Prostate gland (tissue), 2 donors: ENCODE results near the gene GALNT2. TPM values are rescaled to one million over a fixed set of nuclear protein-coding genes. Genes with fewer than 3 reads are reported as not detected.

Experiments used
- DNase-seq: peaks from one replicate; pipeline ENCODE4 v3.0.0-alpha.2; 2019; ENCODE audit warnings: low spot score
- H3K27ac ChIP-seq, 2 donors: fragments of 200-600 bp; sonication (generic); 2 replicates each; pipeline ENCODE4 v1.5.1; 2017 to 2019
- H3K27me3 ChIP-seq: fragments of 200-600 bp; sonication (generic); replicated peaks from 2 replicates; pipeline ENCODE4 v1.5.1; 2019; ENCODE audit not compliant: insufficient read depth
- H3K36me3 ChIP-seq, 2 donors: fragments of 200-600 bp; sonication (generic); 1 replicate in 1 of 2; 2 replicates in 1 of 2; pipeline versions ENCODE4 v1.5.1 to v1.8.1; 2017 to 2019
- H3K4me1 ChIP-seq: fragments of 200-600 bp; sonication (generic); replicated peaks from 2 replicates; pipeline ENCODE4 v1.5.1; 2019
- H3K4me3 ChIP-seq, 2 donors: fragments of 200-600 bp; sonication (generic); 2 replicates each; pipeline ENCODE4 v1.5.1; 2017 to 2019
- H3K9me3 ChIP-seq: fragments of 200-600 bp; sonication (generic); 2 replicates; pipeline ENCODE4 v1.5.1; 2017
- POLR2A ChIP-seq: fragments of 450-650 bp; IDR thresholded peaks from one replicate; pipeline ENCODE4 v1.6.1; 2016; ENCODE audit warnings: antibody characterized with exemption, mild to moderate bottlenecking
- POLR2AphosphoS5 ChIP-seq: sonication (generic); formaldehyde crosslinking; IDR thresholded peaks from one replicate; pipeline ENCODE4 v1.6.1; 2017; ENCODE audit warnings: antibody characterized with exemption
- WGBS: methylation state at CpG from one replicate; pipeline ENCODE4 v1.1.5; 2018; 5-methylcytosine and 5-hydroxymethylcytosine counted together
- intact Hi-C: fragments of 100-400 bp; cut with DNase I; formaldehyde crosslinking; loops from one replicate; pipeline ENCODE4 v1.14.2; 2022
- total RNA-seq, 2 donors: library from RNA; depleted of rRNA; stranded (reverse); fragments of >200 nt; gene quantifications; one replicate each; pipeline ENCODE4 v1.1.0, GENCODE V29; 2016
- TF ChIP-seq, protein P1 (sequence below), 4 experiments: fragments of 200-600 bp in 2 of 4; fragments of 450-650 bp in 2 of 4; sonication (generic) in 2 of 4; IDR thresholded peaks; 1 replicate in 3 of 4; 2 replicates in 1 of 4; pipeline ENCODE4 v1.5.1; 2016 to 2019; ENCODE audit warnings: antibody characterized with exemption in 4 of 4, mild to moderate bottlenecking in 2 of 4, moderate library complexity in 2 of 4

The GALNT2 gene
- total RNA-seq, 2 donors from 2014 or later, result 34.1 to 125 TPM

DNA sequence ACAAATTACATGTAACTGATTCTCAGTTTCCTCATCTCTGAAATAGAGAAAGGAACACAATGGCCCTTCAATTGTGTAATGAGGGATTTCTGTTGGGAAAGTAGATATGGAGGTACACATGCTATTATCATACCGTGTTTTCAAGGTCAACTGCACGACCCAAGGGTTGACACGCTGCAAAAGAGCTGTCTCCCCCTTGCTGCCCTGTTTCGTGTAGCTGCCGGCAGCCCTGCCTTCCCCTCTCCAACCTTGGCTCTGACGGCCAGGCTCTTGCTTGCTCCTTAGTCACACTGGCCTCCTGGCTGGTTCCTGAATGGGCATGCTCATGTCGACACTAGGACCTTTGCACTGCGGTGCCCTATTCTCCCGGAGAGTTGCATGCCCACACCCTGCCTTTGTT, 134.4 kb downstream of the GALNT2 start:
- WGBS, result 96% methylated on average over 9 of the region's 9 CpGs
- H3K4me3 ChIP-seq, result no peak overlapping the region
- intact Hi-C loops, result no loop called here
- no peak overlapping the region for H3K27ac ChIP-seq
- H3K36me3 ChIP-seq, result no peaks in the 10 kb centered on the region
- no peaks in the 10 kb centered on the region for H3K9me3 ChIP-seq
- no peaks in the 10 kb centered on the region for H3K27me3 ChIP-seq
- TF ChIP-seq, protein P1, sequence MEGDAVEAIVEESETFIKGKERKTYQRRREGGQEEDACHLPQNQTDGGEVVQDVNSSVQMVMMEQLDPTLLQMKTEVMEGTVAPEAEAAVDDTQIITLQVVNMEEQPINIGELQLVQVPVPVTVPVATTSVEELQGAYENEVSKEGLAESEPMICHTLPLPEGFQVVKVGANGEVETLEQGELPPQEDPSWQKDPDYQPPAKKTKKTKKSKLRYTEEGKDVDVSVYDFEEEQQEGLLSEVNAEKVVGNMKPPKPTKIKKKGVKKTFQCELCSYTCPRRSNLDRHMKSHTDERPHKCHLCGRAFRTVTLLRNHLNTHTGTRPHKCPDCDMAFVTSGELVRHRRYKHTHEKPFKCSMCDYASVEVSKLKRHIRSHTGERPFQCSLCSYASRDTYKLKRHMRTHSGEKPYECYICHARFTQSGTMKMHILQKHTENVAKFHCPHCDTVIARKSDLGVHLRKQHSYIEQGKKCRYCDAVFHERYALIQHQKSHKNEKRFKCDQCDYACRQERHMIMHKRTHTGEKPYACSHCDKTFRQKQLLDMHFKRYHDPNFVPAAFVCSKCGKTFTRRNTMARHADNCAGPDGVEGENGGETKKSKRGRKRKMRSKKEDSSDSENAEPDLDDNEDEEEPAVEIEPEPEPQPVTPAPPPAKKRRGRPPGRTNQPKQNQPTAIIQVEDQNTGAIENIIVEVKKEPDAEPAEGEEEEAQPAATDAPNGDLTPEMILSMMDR (IDR thresholded peaks at IDR 0.05), result no peak
- TF ChIP-seq POLR2A, result no peak
- TF ChIP-seq POLR2AphosphoS5, result no peak
- DNase-seq, result no peak
- H3K4me1 ChIP-seq, result no peaks in the 10 kb centered on the region

DNA sequence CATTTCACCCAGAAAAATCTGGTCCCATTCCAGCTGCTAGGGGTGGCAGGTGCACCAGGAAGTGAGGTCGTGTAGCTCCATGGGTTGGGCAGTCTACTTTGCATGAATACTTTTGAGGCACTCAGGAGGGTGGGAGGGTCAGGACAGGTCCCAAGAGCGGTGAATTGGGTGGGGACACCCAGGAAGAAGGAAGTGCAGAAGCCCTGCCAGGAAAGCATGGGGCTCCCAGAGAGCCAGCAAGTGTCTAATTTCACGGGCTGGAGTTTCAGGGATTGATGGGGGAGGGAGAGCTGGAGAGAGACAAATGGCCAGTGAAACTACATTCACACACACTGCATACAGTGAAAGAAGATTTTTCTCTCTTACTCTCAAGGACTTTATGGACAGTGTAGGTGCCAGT, 137.8 kb downstream of the GALNT2 start:
- H3K27ac ChIP-seq, result no peak overlapping the region
- 7% methylated on average over 3 of the region's 3 CpGs for WGBS
- intact Hi-C loops, result loop anchor here (5.0 kb wide), 1 partner anchor 543 kb away; no protein-coding TSS in a partner anchor
- TF ChIP-seq POLR2AphosphoS5 (no peak), POLR2A (no peak)
- TF ChIP-seq, protein P1 (IDR thresholded peaks at IDR 0.05), result no peak
- no peak overlapping the region for H3K4me3 ChIP-seq
- peak; percentile 30 for DNase-seq
- H3K27me3 ChIP-seq, result no peaks in the 10 kb centered on the region
- H3K9me3 ChIP-seq, result no peaks in the 10 kb centered on the region
- H3K36me3 ChIP-seq, result no peaks in the 10 kb centered on the region
- H3K4me1 ChIP-seq, result no peaks in the 10 kb centered on the region

DNA sequence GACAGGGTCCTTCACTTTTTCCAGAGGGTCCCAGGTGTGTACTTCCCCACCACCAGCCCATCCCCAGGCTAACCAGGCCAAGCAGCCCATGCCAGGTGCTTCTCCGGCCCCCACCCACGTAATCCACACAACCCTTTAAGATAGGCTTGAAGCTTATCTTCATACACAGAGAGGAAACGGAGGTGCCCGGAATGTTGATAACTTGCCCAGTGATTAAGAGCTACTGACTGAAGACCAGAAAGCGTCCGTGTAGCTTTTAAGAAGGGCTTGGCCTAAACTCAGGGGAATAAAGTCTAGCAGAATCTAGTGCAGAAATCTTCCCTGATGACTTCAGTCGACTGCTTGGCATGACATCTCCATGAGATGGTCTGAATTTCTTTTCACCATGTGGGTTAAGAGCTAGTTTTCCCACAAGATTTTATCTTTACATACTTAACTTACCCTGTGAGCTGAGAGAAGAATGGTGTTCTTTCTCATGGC, 138.7 kb downstream of the GALNT2 start:
- no peaks in the 10 kb centered on the region for H3K36me3 ChIP-seq
- TF ChIP-seq, protein P1 (IDR thresholded peaks at IDR 0.05), result no peak
- TF ChIP-seq POLR2AphosphoS5, result no peak
- TF ChIP-seq POLR2A, result no peak
- 65% methylated on average over 7 of the region's 7 CpGs for WGBS
- DNase-seq, result no peak
- intact Hi-C loops, result loop anchor here (5.0 kb wide), 1 partner anchor 543 kb away; no protein-coding TSS in a partner anchor
- H3K9me3 ChIP-seq, result no peaks in the 10 kb centered on the region
- no peak overlapping the region for H3K4me3 ChIP-seq
- H3K27ac ChIP-seq, result no peak overlapping the region
- H3K27me3 ChIP-seq, result no peaks in the 10 kb centered on the region
- H3K4me1 ChIP-seq, result no peaks in the 10 kb centered on the region

DNA sequence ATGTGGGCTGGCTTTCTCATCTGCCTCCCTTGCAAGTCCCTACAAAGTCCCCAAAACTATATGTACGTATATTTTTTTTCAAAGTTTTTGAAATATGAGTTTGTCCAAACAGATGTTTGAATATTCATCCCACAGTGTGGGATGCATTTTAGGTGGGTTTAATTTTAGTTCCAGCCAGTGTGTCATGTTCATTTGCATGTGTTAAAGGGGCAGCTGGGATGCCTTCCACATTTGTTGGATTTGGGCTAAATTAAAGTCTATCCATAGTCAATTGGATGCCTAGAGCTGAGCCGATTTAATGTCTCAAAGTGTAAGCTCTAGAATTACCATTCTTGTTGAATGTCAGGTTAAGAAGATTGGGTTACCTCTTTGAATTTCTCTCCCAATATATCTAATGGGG, 139.2 kb downstream of the GALNT2 start:
- DNase-seq, result no peak
- Histone ChIP-seq H3K27me3 (no peaks in the 10 kb centered on the region), H3K9me3 (no peaks in the 10 kb centered on the region), H3K4me3 (no peak overlapping the region), H3K4me1 (no peaks in the 10 kb centered on the region), H3K36me3 (no peaks in the 10 kb centered on the region), H3K27ac (no peak overlapping the region)
- TF ChIP-seq POLR2A (no peak), POLR2AphosphoS5 (no peak)
- TF ChIP-seq, protein P1 (IDR thresholded peaks at IDR 0.05), result no peak
- 88% methylated on average over 2 of the region's 2 CpGs for WGBS
- intact Hi-C loops, result loop anchor here (5.0 kb wide), 1 partner anchor 544 kb away; no protein-coding TSS in a partner anchor

DNA sequence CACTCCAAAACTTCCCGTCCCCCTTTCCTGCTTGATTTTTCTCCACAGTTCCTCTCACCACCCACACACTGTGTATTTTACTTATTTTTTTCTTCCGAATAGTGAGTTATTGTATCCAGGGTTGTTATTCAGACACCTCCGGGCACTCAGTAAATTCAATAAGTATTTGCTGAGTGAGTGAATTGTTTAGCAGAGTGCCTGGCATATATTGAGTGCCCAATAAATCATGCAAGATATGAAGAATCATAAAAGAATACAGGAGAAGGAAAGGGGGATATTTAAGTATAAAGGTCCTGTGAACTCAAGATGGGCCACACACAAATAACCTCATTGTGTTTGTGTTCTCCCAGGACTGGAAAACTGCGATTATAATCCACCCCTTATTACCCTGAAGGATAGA, 139.9 kb downstream of the GALNT2 start:
- H3K4me3 ChIP-seq, result no peak overlapping the region
- H3K36me3 ChIP-seq, result no peaks in the 10 kb centered on the region
- TF ChIP-seq, protein P1 (IDR thresholded peaks at IDR 0.05), result no peak
- TF ChIP-seq POLR2AphosphoS5 (no peak), POLR2A (no peak)
- no peak overlapping the region for H3K27ac ChIP-seq
- WGBS, result 57% methylated on average over 4 of the region's 4 CpGs
- H3K9me3 ChIP-seq, result no peaks in the 10 kb centered on the region
- intact Hi-C loops, result loop anchor here (5.0 kb wide), 1 partner anchor 545 kb away; no protein-coding TSS in a partner anchor
- no peak for DNase-seq
- H3K27me3 ChIP-seq, result no peaks in the 10 kb centered on the region
- H3K4me1 ChIP-seq, result no peaks in the 10 kb centered on the region
